GM23338 (cell line): ENCODE measurements around the gene CPT1A. TPM values are rescaled to one million over a fixed set of nuclear protein-coding genes. Genes with fewer than 3 reads are reported as not detected.

Source experiments
- ATAC-seq: fragments of 200-7000 bp; cut with Tn5 transposase; 3 replicates; pipeline ENCODE4 v1.9.1; 2020
- DNase-seq: peaks from one replicate; pipeline ENCODE4 v3.0.0-alpha.2; 2015; ENCODE audit warnings: low spot score
- H2AFZ ChIP-seq: fragments of 200-600 bp; sonication (generic); 2 replicates; pipeline ENCODE4 v1.8.0; 2016; ENCODE audit warnings: antibody characterized with exemption, mild to moderate bottlenecking, moderate library complexity
- H3F3A ChIP-seq: fragments of 200-600 bp; sonication (generic); replicated peaks from 2 replicates; pipeline ENCODE4 v1.8.0; 2017; ENCODE audit warnings: antibody characterized with exemption, mixed run types, low read depth
- H3K27ac ChIP-seq: fragments of 200-600 bp; sonication (generic); 2 replicates; pipeline ENCODE4 v1.6.1; 2016; ENCODE audit warnings: low read depth
- H3K27me3 ChIP-seq: fragments of 200-600 bp; sonication (generic); 2 replicates; pipeline ENCODE4 v1.8.0; 2016; ENCODE audit warnings: mild to moderate bottlenecking, mixed run types, moderate library complexity; ENCODE audit not compliant: insufficient read depth
- H3K36me3 ChIP-seq: fragments of 200-600 bp; sonication (generic); 2 replicates; pipeline ENCODE4 v1.8.0; 2016; ENCODE audit warnings: mild to moderate bottlenecking; ENCODE audit not compliant: insufficient read depth
- H3K4me1 ChIP-seq: fragments of 200-600 bp; sonication (generic); 2 replicates; pipeline ENCODE4 v1.8.0; 2016; ENCODE audit warnings: mild to moderate bottlenecking, moderate library complexity; ENCODE audit not compliant: insufficient read depth
- H3K4me2 ChIP-seq: fragments of 200-600 bp; sonication (generic); 2 replicates; pipeline ENCODE4 v1.7.1; 2017; ENCODE audit warnings: mixed run types
- H3K4me3 ChIP-seq: fragments of 200-600 bp; sonication (generic); 2 replicates; pipeline ENCODE4 v1.6.1; 2016; ENCODE audit warnings: mixed run types
- H3K79me2 ChIP-seq: fragments of 200-600 bp; sonication (generic); replicated peaks from 2 replicates; pipeline ENCODE4 v1.8.0; 2017; ENCODE audit warnings: mild to moderate bottlenecking; ENCODE audit not compliant: insufficient read depth
- H3K9me2 ChIP-seq: fragments of 200-600 bp; sonication (generic); 2 replicates; pipeline ENCODE4 v1.8.0; 2017; ENCODE audit not compliant: insufficient read depth
- H4K20me1 ChIP-seq: fragments of 200-600 bp; sonication (generic); replicated peaks from 2 replicates; pipeline ENCODE4 v1.8.0; 2017; ENCODE audit warnings: mild to moderate bottlenecking; ENCODE audit not compliant: insufficient read depth
- H3K27ac Mint-ChIP-seq: 2 replicates; pipeline ENCODE4 v1.8.0; 2020; ENCODE audit warnings: inconsistent platforms, mild to moderate bottlenecking, moderate library complexity, mixed read lengths
- H3K27me3 Mint-ChIP-seq: 3 replicates; pipeline ENCODE4 v1.8.0; 2022; ENCODE audit warnings: low read depth, mild to moderate bottlenecking, moderate library complexity, mixed read lengths, inconsistent platforms; ENCODE audit not compliant: insufficient read depth, poor library complexity
- H3K36me3 Mint-ChIP-seq: 3 replicates; pipeline ENCODE4 v1.8.0; 2021; ENCODE audit warnings: low read depth, mild to moderate bottlenecking, inconsistent platforms, moderate library complexity, mixed read lengths
- H3K4me1 Mint-ChIP-seq: 3 replicates; pipeline ENCODE4 v1.8.0; 2020; ENCODE audit warnings: mild to moderate bottlenecking, inconsistent platforms, mixed read lengths
- H3K4me3 Mint-ChIP-seq: 3 replicates; pipeline ENCODE4 v1.8.0; 2021; ENCODE audit warnings: moderate library complexity, mild to moderate bottlenecking, inconsistent platforms, mixed read lengths
- H3K9me3 Mint-ChIP-seq: 3 replicates; pipeline ENCODE4 v1.8.0; 2020; ENCODE audit warnings: moderate library complexity, mild to moderate bottlenecking, inconsistent platforms, mixed read lengths
- CREB1 ChIP-seq: fragments of 250-450 bp; sonication (Bioruptor Pico); IDR thresholded peaks from 2 replicates; pipeline ENCODE4 v1.5.0; 2020; ENCODE audit warnings: low read depth, mild to moderate bottlenecking, moderate library complexity
- CTCF ChIP-seq, 2 experiments: fragments of 200-600 bp in 1 of 2; sonication (generic) in 1 of 2; conservative IDR thresholded peaks; 2 replicates each; pipeline versions ENCODE4 v1.5.1 to v1.6.1; 2016 to 2017; ENCODE audit warnings: antibody characterized with exemption in 2 of 2, low read depth in 2 of 2, mild to moderate bottlenecking in 2 of 2, moderate library complexity in 1 of 2
- ETS1 ChIP-seq: IDR thresholded peaks from 2 replicates; pipeline ENCODE4 v1.6.1; 2016; ENCODE audit warnings: antibody characterized with exemption
- JUNB ChIP-seq: IDR thresholded peaks from one replicate; pipeline ENCODE4 v1.6.1; 2016; ENCODE audit warnings: antibody characterized with exemption; ENCODE audit not compliant: unreplicated experiment
- NANOG ChIP-seq: IDR thresholded peaks from 2 replicates; pipeline ENCODE4 v1.6.1; 2016; ENCODE audit warnings: antibody characterized with exemption, borderline replicate concordance
- REST ChIP-seq: IDR thresholded peaks from one replicate; pipeline ENCODE4 v1.6.1; 2018; ENCODE audit warnings: antibody characterized with exemption; ENCODE audit not compliant: unreplicated experiment
- STAT1 ChIP-seq: IDR thresholded peaks from one replicate; pipeline ENCODE4 v1.6.1; 2016; ENCODE audit warnings: antibody characterized with exemption; ENCODE audit not compliant: unreplicated experiment
- ZNF114 ChIP-seq: fragments of 250-450 bp; sonication (Bioruptor Pico); IDR thresholded peaks from 2 replicates; pipeline ENCODE4 v1.5.0; 2020; ENCODE audit warnings: mild to moderate bottlenecking, moderate library complexity
- ZNF331 ChIP-seq: fragments of 250-450 bp; sonication (Bioruptor Pico); IDR thresholded peaks from 2 replicates; pipeline ENCODE4 v1.5.0; 2020; ENCODE audit warnings: low read depth, mild to moderate bottlenecking, moderate library complexity
- polyA plus RNA-seq: library from polyadenylated mRNA; unstranded; fragments of >200 nt; fragmentation: Nextera tagmentation; extraction: Ambion mirVana; gene quantifications from 2 replicates; pipeline ENCODE4 v1.2.1, GENCODE V29; 2016
- total RNA-seq: library from RNA; depleted of rRNA; stranded (reverse); fragments of >200 nt; shearing (Covaris generic); gene quantifications from 2 replicates; pipeline ENCODE4 v1.2.3, GENCODE V29; 2014

The CPT1A gene
- total and polyA plus RNA-seq, 2 experiments from 2014 or later = 2.6 to 9.5 TPM

- TF ChIP-seq REST (no peak), CTCF (conservative IDR thresholded peaks at IDR 0.05; ENCODE audit: low read depth in 2 of 2) (no peak), ZNF331 (no peak)
Measured at GRCh38 chr11:68735646-68736045, 106.1 kb downstream of the CPT1A start (continued).

- Histone ChIP-seq H3K4me2 (no peak overlapping the region), H3K79me2 (no peaks in the 10 kb centered on the region), H3K36me3 (peaks cover 15% of the 10 kb centered on the region; the same call in 1 of the 2 replicates), H3K4me3 (no peak overlapping the region), H4K20me1 (peaks cover 2% of the 10 kb centered on the region; the same call in 1 of the 2 replicates), H3K4me1 (peaks cover 4% of the 10 kb centered on the region; the same call in 1 of the 2 replicates), H3K27me3 (no peaks in the 10 kb centered on the region), H3F3A (no peaks in the 10 kb centered on the region), H2AFZ (no peak overlapping the region), H3K9me2 (no peaks in the 10 kb centered on the region), H3K27ac (no peak overlapping the region; the same call in 1 of the 2 replicates)
- Mint-ChIP-seq H3K36me3 (peaks cover 23% of the 10 kb centered on the region), H3K4me3 (no peak overlapping the region), H3K4me1 (peaks cover 6% of the 10 kb centered on the region), H3K9me3 (no peaks in the 10 kb centered on the region), H3K27ac (no peak overlapping the region), H3K27me3 (no peaks in the 10 kb centered on the region)
- ATAC-seq = no peak
- DNase-seq = no peak
- TF ChIP-seq ETS1 = no peak
- no peak for TF ChIP-seq STAT1
- TF ChIP-seq ZNF331 = no peak
- TF ChIP-seq CREB1 (CRISPR knock-in tag) = no peak
- TF ChIP-seq NANOG = no peak
- TF ChIP-seq JUNB = no peak
- TF ChIP-seq REST = no peak
- TF ChIP-seq ZNF114 (CRISPR knock-in tag) = no peak
Measured at GRCh38 chr11:68735125-68735524, 106.6 kb downstream of the CPT1A start.
